ENCODE results near the gene TRIM72. TPM values are rescaled to one million over a fixed set of nuclear protein-coding genes. Genes with fewer than 3 reads are reported as not detected.

Gene TRIM72
- total RNA-seq, 6 experiments from 2014 or later, result 0.05 TPM; not detected in 5

DNA sequence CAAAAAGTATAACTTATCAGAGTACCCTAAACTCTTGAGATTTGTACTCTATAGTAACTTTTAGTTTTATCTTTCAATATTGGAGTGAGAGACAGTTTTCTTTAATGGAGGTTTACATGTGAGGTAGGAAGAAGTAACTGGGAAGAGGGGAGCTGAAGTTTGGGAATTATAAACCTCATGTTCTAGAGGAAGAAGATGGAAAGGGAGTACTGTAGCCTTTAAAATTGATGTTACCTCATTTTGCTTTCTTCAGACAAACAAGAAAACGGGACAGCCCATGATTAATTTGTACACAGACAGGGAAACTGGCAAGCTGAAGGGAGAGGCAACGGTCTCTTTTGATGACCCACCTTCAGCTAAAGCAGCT is 24.5 kb upstream of the TRIM72 start:
- peaks cover 93% of the 10 kb centered on the region for H3K36me3 Mint-ChIP-seq (ENCODE audit: low read depth)
- peaks cover 24% of the 10 kb centered on the region for H3K27me3 Mint-ChIP-seq (ENCODE audit: insufficient read depth)
- H3K4me1 Mint-ChIP-seq (ENCODE audit: low read depth), result peaks cover 42% of the 10 kb centered on the region
- H3K27ac Mint-ChIP-seq, result peak overlapping the region; percentile 77; the same call in 1 of the 2 replicates
- DNase-seq, result no peak
- H3K4me3 Mint-ChIP-seq, result no peak overlapping the region
- H3K9me3 Mint-ChIP-seq, result no peaks in the 10 kb centered on the region
- TF ChIP-seq, protein P1, sequence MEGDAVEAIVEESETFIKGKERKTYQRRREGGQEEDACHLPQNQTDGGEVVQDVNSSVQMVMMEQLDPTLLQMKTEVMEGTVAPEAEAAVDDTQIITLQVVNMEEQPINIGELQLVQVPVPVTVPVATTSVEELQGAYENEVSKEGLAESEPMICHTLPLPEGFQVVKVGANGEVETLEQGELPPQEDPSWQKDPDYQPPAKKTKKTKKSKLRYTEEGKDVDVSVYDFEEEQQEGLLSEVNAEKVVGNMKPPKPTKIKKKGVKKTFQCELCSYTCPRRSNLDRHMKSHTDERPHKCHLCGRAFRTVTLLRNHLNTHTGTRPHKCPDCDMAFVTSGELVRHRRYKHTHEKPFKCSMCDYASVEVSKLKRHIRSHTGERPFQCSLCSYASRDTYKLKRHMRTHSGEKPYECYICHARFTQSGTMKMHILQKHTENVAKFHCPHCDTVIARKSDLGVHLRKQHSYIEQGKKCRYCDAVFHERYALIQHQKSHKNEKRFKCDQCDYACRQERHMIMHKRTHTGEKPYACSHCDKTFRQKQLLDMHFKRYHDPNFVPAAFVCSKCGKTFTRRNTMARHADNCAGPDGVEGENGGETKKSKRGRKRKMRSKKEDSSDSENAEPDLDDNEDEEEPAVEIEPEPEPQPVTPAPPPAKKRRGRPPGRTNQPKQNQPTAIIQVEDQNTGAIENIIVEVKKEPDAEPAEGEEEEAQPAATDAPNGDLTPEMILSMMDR (IDR thresholded peaks at IDR 0.05), result no peak

DNA sequence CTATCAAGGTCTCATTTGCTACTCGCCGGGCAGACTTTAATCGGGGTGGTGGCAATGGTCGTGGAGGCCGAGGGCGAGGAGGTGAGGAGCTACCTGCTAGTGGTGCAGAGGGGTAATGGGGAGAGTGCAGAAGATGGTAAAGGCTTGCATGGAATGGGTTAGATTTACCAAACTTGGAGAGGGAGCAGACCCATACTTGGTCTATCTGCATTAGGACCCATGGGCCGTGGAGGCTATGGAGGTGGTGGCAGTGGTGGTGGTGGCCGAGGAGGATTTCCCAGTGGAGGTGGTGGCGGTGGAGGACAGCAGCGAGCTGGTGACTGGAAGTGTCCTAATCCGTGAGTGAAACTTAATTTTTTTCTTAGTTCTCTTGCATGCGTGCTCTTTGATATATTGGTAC is 23.9 kb upstream of the TRIM72 start:
- TF ChIP-seq, protein P1 (IDR thresholded peaks at IDR 0.05), result no peak
- peak overlapping the region; percentile 28; the same call in 1 of the 2 replicates for H3K4me3 Mint-ChIP-seq
- DNase-seq, result no peak
- H3K9me3 Mint-ChIP-seq, result no peaks in the 10 kb centered on the region
- H3K36me3 Mint-ChIP-seq (ENCODE audit: low read depth), result peaks cover 91% of the 10 kb centered on the region
- H3K4me1 Mint-ChIP-seq (ENCODE audit: low read depth), result peaks cover 37% of the 10 kb centered on the region
- peak overlapping the region; percentile 75 for H3K27ac Mint-ChIP-seq
- H3K27me3 Mint-ChIP-seq (ENCODE audit: insufficient read depth), result peaks cover 20% of the 10 kb centered on the region

DNA sequence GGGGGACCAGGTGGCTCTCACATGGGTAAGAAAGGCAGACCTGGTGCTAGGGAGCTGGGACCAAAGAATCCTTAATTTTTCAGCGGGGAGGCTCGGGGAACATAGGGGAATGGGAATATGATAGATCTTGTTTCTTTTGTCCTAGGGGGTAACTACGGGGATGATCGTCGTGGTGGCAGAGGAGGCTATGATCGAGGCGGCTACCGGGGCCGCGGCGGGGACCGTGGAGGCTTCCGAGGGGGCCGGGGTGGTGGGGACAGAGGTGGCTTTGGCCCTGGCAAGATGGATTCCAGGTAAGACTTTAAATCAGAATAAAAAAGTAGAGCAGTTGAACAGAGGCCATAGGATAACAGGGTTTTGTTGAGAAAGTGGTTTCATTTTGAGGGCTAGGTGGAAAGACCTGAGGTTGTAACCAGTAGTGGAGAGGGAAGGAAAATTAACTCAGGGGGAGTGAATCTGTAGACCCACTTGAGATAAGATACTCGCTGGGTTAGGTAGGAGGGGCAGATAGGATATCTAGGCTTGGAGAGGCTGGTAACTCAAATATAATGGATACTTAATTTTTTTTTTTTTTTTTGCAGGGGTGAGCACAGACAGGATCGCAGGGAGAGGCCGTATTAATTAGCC is 23.0 kb upstream of the TRIM72 start:
- TF ChIP-seq, protein P1 (IDR thresholded peaks at IDR 0.05), result no peak
- Mint-ChIP-seq H3K9me3 (no peaks in the 10 kb centered on the region), H3K27me3 (ENCODE audit: insufficient read depth) (peaks cover 20% of the 10 kb centered on the region), H3K36me3 (ENCODE audit: low read depth) (peaks cover 84% of the 10 kb centered on the region), H3K27ac (peak overlapping the region; percentile 75), H3K4me3 (no peak overlapping the region; the same call in 1 of the 2 replicates), H3K4me1 (ENCODE audit: low read depth) (peaks cover 28% of the 10 kb centered on the region)
- no peak for DNase-seq

DNA sequence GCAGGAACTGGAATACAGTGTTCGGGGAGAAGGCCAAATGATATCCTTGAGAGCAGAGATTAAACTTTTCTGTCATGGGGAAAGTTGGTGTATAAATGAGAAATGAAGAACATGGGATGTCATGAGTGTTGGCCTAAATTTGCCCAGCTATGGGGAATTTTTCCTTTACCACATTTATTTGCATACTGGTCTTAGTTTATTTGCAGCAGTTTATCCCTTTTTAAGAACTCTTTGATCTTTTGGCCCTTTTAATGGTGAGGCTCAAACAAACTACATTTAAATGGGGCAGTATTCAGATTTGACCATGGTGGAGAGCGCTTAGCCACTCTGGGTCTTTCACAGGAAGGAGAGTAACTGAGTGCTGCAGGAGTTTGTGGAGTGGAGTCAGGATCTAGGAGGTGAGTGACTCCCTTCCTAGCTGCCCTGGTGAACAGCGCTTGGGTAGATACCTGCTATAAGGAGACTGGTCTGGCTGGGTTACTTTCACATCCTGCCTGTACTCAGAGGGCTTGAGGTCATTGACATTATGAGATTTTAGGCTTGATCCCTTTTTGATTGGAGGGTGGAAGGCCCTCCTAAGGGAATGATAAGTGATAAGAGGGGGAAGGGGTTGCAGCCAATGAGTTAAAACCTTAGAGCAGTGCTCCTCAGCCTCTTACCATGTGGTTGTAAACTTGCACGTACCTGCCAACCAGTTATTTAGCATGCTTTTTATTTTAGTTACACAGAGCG is 22.1 kb upstream of the TRIM72 start:
- TF ChIP-seq, protein P1 (IDR thresholded peaks at IDR 0.05), result no peak
- Mint-ChIP-seq H3K9me3 (no peaks in the 10 kb centered on the region), H3K36me3 (ENCODE audit: low read depth) (peaks cover 80% of the 10 kb centered on the region), H3K27ac (no peak overlapping the region), H3K4me3 (no peak overlapping the region), H3K27me3 (ENCODE audit: insufficient read depth) (peaks cover 20% of the 10 kb centered on the region), H3K4me1 (ENCODE audit: low read depth) (peaks cover 19% of the 10 kb centered on the region)
- DNase-seq, result no peak

DNA sequence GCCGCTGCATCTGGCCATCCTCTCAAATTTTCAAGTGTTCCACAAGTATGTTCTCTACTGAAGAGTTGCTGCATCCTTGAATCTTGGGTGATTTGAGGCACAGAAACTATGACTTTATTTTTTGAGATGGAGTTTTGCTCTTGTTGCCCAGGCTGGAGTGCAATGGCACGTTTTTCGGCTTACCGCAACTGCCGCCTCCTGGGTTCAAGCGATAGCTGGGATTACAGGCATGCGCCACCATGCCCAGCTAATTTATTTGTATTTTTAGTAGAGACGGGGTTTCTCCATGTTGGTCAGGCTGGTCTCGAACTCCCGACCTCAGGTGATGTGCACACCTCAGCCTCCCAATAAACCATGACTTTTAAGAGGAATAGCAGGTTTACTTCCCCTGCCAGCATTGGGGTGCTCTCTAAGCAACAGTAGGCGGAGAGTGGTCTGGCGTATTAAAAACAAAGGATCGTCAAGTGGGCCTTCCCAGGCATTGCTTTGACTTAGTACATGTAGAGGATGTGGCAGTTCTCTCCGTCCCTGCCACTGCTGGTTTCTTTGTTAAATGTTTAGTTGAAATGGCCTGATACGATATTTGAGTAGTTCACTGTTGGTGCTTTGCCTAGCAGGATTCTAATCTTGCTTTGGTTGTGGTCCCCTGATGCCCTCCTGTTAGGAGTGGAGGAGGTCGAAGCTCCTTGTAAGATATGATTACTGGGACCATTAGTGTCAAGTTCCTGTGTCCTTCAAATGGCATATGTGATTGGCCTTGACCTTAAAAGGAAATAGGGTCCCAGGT is 20.9 kb upstream of the TRIM72 start:
- peaks cover 68% of the 10 kb centered on the region for H3K36me3 Mint-ChIP-seq (ENCODE audit: low read depth)
- peak overlapping the region; percentile 60; the same call in 1 of the 2 replicates for H3K27ac Mint-ChIP-seq
- H3K9me3 Mint-ChIP-seq, result no peaks in the 10 kb centered on the region
- H3K27me3 Mint-ChIP-seq (ENCODE audit: insufficient read depth), result peaks cover 20% of the 10 kb centered on the region
- no peak for DNase-seq
- TF ChIP-seq, protein P1 (IDR thresholded peaks at IDR 0.05), result no peak
- peaks cover 14% of the 10 kb centered on the region for H3K4me1 Mint-ChIP-seq (ENCODE audit: low read depth)
- H3K4me3 Mint-ChIP-seq, result no peak overlapping the region
